ENCODE results near the gene SMARCC2. TPM values are rescaled to one million over a fixed set of nuclear protein-coding genes. Genes with fewer than 3 reads are reported as not detected.
A peak's percentile ranks its signal among the peaks of the same experiment; 100 is the strongest.

The SMARCC2 gene
- 13.1 and 21.3 TPM in 2 replicates for total RNA-seq (2016; rRNA removed; fragmentation: Illumina TruSeq; extraction: Trizol)
- 7.8 and 8.7 TPM in 2 replicates for total RNA-seq (2016; cell fraction: cytosol; rRNA removed; fragmentation: Illumina TruSeq; extraction: Trizol; ENCODE audit: low read depth)
- total RNA-seq (2016; cell fraction: insoluble cytoplasmic fraction; rRNA removed; fragmentation: Illumina TruSeq; extraction: Trizol): 13.2 and 20.4 TPM in 2 replicates
- total RNA-seq (2016; cell fraction: membrane; rRNA removed; fragmentation: Illumina TruSeq; extraction: Trizol): 6.4 and 7.1 TPM in 2 replicates
- 34.5 and 38.1 TPM in 2 replicates for total RNA-seq (2016; cell fraction: nucleus; rRNA removed; fragmentation: Illumina TruSeq; extraction: Trizol)
- polyA plus RNA-seq (2011; rRNA removed): 21.0 and 24.1 TPM in 2 replicates
- 6.4 and 7.0 TPM in 2 replicates for polyA plus RNA-seq (2011; cell fraction: cytosol; rRNA removed)
- polyA plus RNA-seq (2011; cell fraction: nucleus; rRNA removed): 89.5 and 95.6 TPM in 2 replicates
- 18.5 and 25.0 TPM in 2 replicates for polyA plus RNA-seq (2012)
- polyA plus RNA-seq (2016; cell fraction: cytosol; fragmentation: Illumina TruSeq; extraction: Trizol; ENCODE audit: low read depth): 1.0 and 1.5 TPM in 2 replicates
- 11.3 and 14.8 TPM in 2 replicates for polyA plus RNA-seq (2016; cell fraction: insoluble cytoplasmic fraction; fragmentation: Illumina TruSeq; extraction: Trizol; ENCODE audit: low read depth)
- polyA plus RNA-seq (2016; cell fraction: membrane; fragmentation: Illumina TruSeq; extraction: Trizol; ENCODE audit: low read depth): 3.5 and 3.7 TPM in 2 replicates
- 65.5 and 70.0 TPM in 2 replicates for polyA plus RNA-seq (2016; cell fraction: nucleus; fragmentation: Illumina TruSeq; extraction: Trizol; ENCODE audit: insufficient read depth, low read depth)
- polyA minus RNA-seq (2011; rRNA and poly(A)+ RNA removed; ENCODE audit: low replicate concordance): 32.0 and 82.6 TPM in 2 replicates
- polyA minus RNA-seq (2011; cell fraction: cytosol; rRNA and poly(A)+ RNA removed): 17.5 and 19.3 TPM in 2 replicates
- 62.1 and 93.5 TPM in 2 replicates for polyA minus RNA-seq (2011; cell fraction: nucleus; rRNA and poly(A)+ RNA removed)
- percentile 82 among the genes with signal in this experiment for Bru-seq, nascent RNA
- BruChase-seq, experiment 1, labeled RNA remaining after a 6-hour chase: percentile 91 among the genes with signal in this experiment
- BruChase-seq, experiment 2, labeled RNA remaining after a 2-hour chase: percentile 90 among the genes with signal in this experiment
- long read RNA-seq, experiment 1, partial matches to known transcripts: 7 of 8 reads
- long read RNA-seq, experiment 1, other reads (novel, unspliced or antisense): 1 of 8 reads
- long read RNA-seq, experiment 2, full-length matches to known transcripts: 3 of 20 reads
- long read RNA-seq, experiment 2, partial matches to known transcripts: 16 of 20 reads
- long read RNA-seq, experiment 2, other reads (novel, unspliced or antisense): 1 of 20 reads

- WGBS (ENCODE audit: low lambda C conversion rate): 2% methylated on average over 33 of the region's 93 CpGs
- peak within 1 kb of the TSS; percentile 86 for H3K4me2 ChIP-seq (ENCODE audit: low read depth, low read length)
- H3K36me3 ChIP-seq (replicated peaks in 1 of 2; ENCODE audit: control insufficient read depth in 1 of 2, insufficient read depth in 2 of 2, low read length in 2 of 2): peaks cover 2 to 16% of the 10 kb centered on the region in 2 experiments; a peak in 2 of 5 replicates
- H3K27me3 ChIP-seq (ENCODE audit: control insufficient read depth in 1 of 2, insufficient read depth in 2 of 2, low read length in 2 of 2): no peaks in the 10 kb centered on the region; a peak in 1 of 5 replicates
- H3K4me1 ChIP-seq (ENCODE audit: insufficient read depth, low read length): peaks cover 34% of the 10 kb centered on the region
- H3K79me2 ChIP-seq (ENCODE audit: insufficient read depth, low read length): peaks cover 19% of the 10 kb centered on the region
- no peaks in the 10 kb centered on the region for H4K20me1 ChIP-seq (ENCODE audit: insufficient read depth, low read length)
- peak within 1 kb of the TSS; percentile 76 for H3K9ac ChIP-seq (ENCODE audit: insufficient read depth, low read depth, low read length)
- POLR2A ChIA-PET: interaction anchor here (0.8 to 3.6 kb wide), 19 partner anchors 9 to 299 kb away, joined by 3 to 48 read pairs (median 6); partner anchors contain the start of genes CNPY2, ESYT1, GLS2 and MYL6
- H3K27ac ChIP-seq (ENCODE audit: extremely low read length, insufficient read depth, low read length): peak within 1 kb of the TSS; percentile 74
- intact Hi-C loops (cut with micrococcal nuclease; ENCODE audit: unreplicated experiment): loop anchor here (1.0 to 2.0 kb wide), 2 partner anchors 63 to 70 kb away; no protein-coding TSS in a partner anchor
- no TSS peak for BruUV-seq (replicated peaks)
- H3K4me3 ChIP-seq (replicated peaks in 1 of 3; ENCODE audit: insufficient read depth in 1 of 3, low read depth in 2 of 3, low read length in 3 of 3): peak within 1 kb of the TSS; percentile 76 to 94 (median 93)
- peak; percentile 73 for DNase-seq (ENCODE audit: low spot score)
- peak; percentile 86 for ATAC-seq
- CTCF ChIA-PET (ENCODE audit: low intra/inter-chr PET ratio, low total read pairs): interaction anchor here (0.8 to 2.7 kb wide), 7 partner anchors 31 to 450 kb away, joined by 3 to 49 read pairs (median 3); partner anchors contain the start of genes ERBB3, ESYT1, MYL6 and MYL6B
- no peaks in the 10 kb centered on the region for H3K9me3 ChIP-seq (ENCODE audit: low read length)
- FAIRE-seq: no peak
- in situ Hi-C loops (cut with HindIII; ENCODE audit: extremely low pct_ligation_motif_present, low pct_unique_long_range_greater_than_20kb): loop anchor here (5.0 kb wide), 1 partner anchor 62 kb away; the partner anchor contains the start of gene ESYT1
- peak within 1 kb of the TSS; percentile 56 for H2AFZ ChIP-seq (ENCODE audit: low read length)
- TF ChIP-seq CBFB (CRISPR knock-in tag; IDR thresholded peaks at IDR 0.05) (no peak), ZNF777 (CRISPR knock-in tag; IDR thresholded peaks at IDR 0.05) (peak; percentile 11), ZNF563 (CRISPR knock-in tag; IDR thresholded peaks at IDR 0.05) (peak; percentile 64; the same call in 1 of the 2 replicates), XRCC5 (optimal IDR thresholded peaks at IDR 0.05; ENCODE audit: low read length) (peak; percentile 82), ZNF224 (CRISPR knock-in tag; IDR thresholded peaks at IDR 0.05) (0 out of 2 replicates have a peak, but pooled peaks have one; percentile 72), ZBTB2 (CRISPR knock-in tag; IDR thresholded peaks at IDR 0.05; ENCODE audit: low read depth) (peak; percentile 72), ZNF792 (CRISPR knock-in tag; IDR thresholded peaks at IDR 0.05) (peak; percentile 74; the same call in 1 of the 2 replicates)
- TF ChIP-seq, protein P1, sequence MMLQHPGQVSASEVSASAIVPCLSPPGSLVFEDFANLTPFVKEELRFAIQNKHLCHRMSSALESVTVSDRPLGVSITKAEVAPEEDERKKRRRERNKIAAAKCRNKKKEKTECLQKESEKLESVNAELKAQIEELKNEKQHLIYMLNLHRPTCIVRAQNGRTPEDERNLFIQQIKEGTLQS (CRISPR knock-in tag; IDR thresholded peaks at IDR 0.05): no peak
- TF ChIP-seq, protein P2, sequence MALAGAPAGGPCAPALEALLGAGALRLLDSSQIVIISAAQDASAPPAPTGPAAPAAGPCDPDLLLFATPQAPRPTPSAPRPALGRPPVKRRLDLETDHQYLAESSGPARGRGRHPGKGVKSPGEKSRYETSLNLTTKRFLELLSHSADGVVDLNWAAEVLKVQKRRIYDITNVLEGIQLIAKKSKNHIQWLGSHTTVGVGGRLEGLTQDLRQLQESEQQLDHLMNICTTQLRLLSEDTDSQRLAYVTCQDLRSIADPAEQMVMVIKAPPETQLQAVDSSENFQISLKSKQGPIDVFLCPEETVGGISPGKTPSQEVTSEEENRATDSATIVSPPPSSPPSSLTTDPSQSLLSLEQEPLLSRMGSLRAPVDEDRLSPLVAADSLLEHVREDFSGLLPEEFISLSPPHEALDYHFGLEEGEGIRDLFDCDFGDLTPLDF (CRISPR knock-in tag; IDR thresholded peaks at IDR 0.05): 0 out of 2 replicates have a peak, but pooled peaks have one; percentile 27
- TF ChIP-seq, protein P3, sequence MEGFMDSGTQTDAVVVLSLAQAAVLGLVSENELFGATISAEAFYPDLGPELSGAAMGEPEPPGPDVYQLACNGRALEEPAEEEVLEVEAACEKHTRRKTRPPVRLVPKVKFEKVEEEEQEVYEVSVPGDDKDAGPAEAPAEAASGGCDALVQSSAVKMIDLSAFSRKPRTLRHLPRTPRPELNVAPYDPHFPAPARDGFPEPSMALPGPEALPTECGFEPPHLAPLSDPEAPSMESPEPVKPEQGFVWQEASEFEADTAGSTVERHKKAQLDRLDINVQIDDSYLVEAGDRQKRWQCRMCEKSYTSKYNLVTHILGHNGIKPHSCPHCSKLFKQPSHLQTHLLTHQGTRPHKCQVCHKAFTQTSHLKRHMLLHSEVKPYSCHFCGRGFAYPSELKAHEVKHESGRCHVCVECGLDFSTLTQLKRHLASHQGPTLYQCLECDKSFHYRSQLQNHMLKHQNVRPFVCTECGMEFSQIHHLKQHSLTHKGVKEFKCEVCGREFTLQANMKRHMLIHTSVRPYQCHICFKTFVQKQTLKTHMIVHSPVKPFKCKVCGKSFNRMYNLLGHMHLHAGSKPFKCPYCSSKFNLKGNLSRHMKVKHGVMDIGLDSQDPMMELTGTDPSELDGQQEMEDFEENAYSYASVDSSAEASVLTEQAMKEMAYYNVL (CRISPR knock-in tag; IDR thresholded peaks at IDR 0.05; ENCODE audit: borderline replicate concordance): 0 out of 2 replicates have a peak, but pooled peaks have one; percentile 47
Measured at GRCh38 chr12:56189099-56189917, at the start of gene SMARCC2. Gene SMARCC2, minus strand, starts transcription at chr12:56189483. Its CDS starts 22 bp downstream, at chr12:56189461.
